HCT116 (cell line): ENCODE data around the gene POLDIP2.
A peak's percentile ranks its signal among the peaks of the same experiment; 100 is the strongest.

Experiments used
- CTCF ChIP-seq, 3 experiments: fragments of 200-600 bp in 1 of 3; sonication (generic) in 1 of 3; IDR thresholded peaks in 2 of 3; conservative IDR thresholded peaks in 1 of 3; 2 replicates each; pipeline ENCODE4 v1.5.1; 2012 to 2017; ENCODE audit warnings: low read depth in 2 of 3, low read length in 2 of 3, antibody characterized with exemption in 1 of 3, borderline replicate concordance in 1 of 3, control low read depth in 1 of 3, mild to moderate bottlenecking in 1 of 3, mixed read lengths in 1 of 3, mixed run types in 1 of 3, moderate library complexity in 1 of 3; ENCODE audit not compliant: insufficient read depth in 1 of 3
- POLR2AphosphoS5 ChIP-seq: IDR thresholded peaks from 2 replicates; pipeline ENCODE4 v1.6.1; 2011; ENCODE audit warnings: mild to moderate bottlenecking, low read depth, low read length, moderate library complexity
- RAD21 ChIP-seq: IDR thresholded peaks from 2 replicates; pipeline ENCODE4 v1.6.1; 2012; ENCODE audit warnings: low read depth, mild to moderate bottlenecking
- TCF7L2 ChIP-seq: IDR thresholded peaks from 2 replicates; pipeline ENCODE4 v1.7.0; 2011; ENCODE audit warnings: borderline replicate concordance, inconsistent platforms; ENCODE audit not compliant: insufficient read depth, insufficient read length; ENCODE audit errors: extremely low read depth
- ZBTB33 ChIP-seq: IDR thresholded peaks from 2 replicates; pipeline ENCODE4 v1.6.1; 2011; ENCODE audit warnings: mild to moderate bottlenecking, low read length, moderate library complexity; ENCODE audit not compliant: insufficient replicate concordance; ENCODE audit errors: extremely low read depth
- ZFX ChIP-seq: fragments of 450-650 bp; IDR thresholded peaks from 2 replicates; pipeline ENCODE4 v1.6.1; 2017

GRCh38 chr17:28338056-28338768, 19.1 kb downstream of the POLDIP2 start:
- TF ChIP-seq ZFX (no peak), RAD21 (no peak), TCF7L2 (no peak), POLR2AphosphoS5 (no peak), CTCF (IDR thresholded peaks at IDR 0.05 in 2 of 3, conservative IDR thresholded peaks at IDR 0.05 in 1 of 3; ENCODE audit: borderline replicate concordance in 1 of 3, insufficient read depth in 1 of 3, low read depth in 2 of 3, low read length in 2 of 3) (peak in 1 of 3 experiments; percentile 20; a peak in 1 of 6 replicates), ZBTB33 (no peak)
